HG03097 (cell line): ENCODE results near the gene AFG1L.
"Not testable (repeated sequence)": the region's sequence is repeated elsewhere in the genome, so short reads cannot be mapped to it uniquely, and the experiment has no call there.

Experiments used
- ATAC-seq: cut with Tn5 transposase; IDR thresholded peaks from one replicate; pipeline ENCODE4 v1.9.1; 2021; ENCODE audit not compliant: unreplicated experiment, low FRiP score

AFG1L gene

DNA sequence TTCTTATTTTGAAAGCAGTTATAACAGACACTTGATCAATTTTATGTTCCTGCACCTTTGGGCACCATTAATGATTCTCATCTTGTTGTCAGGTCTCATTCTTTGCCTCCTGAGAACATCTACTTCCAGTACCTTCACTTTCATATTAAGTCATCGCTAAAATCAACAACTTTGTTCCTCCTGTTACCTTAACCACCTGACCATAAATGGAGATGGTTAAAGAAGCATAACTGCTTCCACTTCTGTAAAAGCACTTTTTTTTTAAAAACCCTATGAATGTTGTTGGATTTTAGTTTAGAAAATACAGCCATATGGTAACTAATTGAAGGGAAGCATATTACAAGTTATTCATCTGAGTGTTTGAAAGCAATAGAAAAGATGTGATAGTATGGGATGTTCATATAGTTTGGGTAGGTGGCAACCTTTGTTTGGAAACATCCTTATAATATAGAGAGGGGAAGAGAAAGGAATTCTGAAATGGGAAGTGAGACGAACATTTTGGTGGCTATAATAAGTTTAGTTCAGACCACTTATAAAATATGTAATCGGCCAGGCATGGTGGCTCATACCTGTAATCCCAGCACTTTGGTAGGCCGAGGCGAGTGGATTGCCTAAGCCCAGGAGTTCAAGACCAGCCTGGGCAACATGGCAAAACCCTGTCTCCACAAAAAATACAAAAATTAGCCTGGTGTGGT is 53.9 kb downstream of the AFG1L start:
- peak; percentile 65 for ATAC-seq

DNA sequence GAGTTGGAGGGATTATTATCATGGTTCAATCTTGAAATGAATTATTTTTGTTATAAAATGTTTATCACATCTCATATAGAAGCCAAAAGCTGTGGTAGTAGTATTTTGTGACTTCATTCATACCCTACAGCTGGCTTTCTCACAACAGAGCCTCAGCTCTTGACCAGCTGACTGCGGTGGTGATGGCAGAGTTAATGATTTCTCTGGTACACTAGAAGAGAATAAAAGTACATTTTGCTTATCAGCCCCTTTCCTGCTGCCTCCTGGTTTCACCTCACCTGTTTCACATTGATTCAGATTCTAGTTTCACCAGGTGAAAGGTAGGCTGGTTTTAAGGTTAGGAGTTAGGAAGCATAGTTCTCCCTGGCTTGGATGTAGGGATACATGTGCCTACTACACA is 55.7 kb downstream of the AFG1L start:
- ATAC-seq: peak; percentile 74

DNA sequence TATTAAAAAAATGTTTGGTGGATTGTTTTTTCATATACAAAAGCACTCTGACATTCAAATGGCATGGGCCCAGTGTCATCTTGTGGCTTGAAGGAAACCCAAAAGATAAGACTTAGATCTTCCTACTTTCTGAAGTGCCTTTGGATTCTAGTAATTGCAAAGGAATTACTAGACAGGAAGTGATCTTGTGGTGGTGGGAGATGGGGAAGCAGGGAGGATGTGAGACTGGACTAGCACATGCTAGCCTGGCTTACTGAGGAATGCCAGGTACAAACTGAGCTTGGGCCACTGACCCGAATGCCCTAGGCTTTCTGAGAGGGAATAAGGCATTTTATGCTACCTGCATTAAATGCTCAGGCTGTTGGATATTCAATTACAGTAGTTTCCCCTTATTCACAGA is 59.0 kb downstream of the AFG1L start:
- no peak for ATAC-seq

DNA sequence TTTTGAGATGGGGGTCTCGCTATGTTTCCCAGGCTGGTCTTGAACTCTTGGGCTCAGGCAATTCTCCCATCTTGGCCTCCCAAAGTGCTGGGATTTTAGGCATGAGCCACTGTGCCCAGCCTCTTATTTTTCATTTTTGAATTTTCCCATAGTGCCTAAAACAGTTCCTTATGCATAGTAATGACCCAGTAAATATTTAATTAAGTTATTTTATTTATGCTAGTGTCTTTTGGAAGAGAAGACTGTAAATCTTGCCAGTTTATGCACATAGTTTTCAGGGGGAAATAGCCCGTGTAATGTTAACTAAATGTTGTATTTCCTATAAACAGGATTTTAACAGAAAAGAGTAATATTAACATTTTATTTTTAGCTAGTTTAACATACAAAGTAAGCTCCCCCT is 60.3 kb downstream of the AFG1L start:
- no peak for ATAC-seq

DNA sequence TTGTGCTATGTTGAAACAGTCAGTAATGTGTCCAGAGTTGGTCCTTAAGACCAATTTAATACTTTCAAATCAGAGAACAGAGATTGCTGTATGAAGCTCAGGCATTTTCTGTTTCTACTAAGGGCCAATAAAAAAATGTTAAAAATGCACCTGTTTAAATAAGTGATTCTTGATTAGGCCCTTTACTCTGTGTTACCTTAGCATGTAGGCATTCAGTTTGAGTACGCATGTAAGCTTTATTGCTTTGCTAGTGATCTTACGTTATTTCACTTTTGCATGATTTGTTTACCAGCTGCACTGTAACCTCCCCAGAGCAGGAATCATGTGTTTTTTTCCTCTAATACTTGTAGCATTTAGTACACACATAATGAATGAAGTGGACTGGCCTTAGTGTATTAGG is 61.0 kb downstream of the AFG1L start:
- ATAC-seq: no peak

DNA sequence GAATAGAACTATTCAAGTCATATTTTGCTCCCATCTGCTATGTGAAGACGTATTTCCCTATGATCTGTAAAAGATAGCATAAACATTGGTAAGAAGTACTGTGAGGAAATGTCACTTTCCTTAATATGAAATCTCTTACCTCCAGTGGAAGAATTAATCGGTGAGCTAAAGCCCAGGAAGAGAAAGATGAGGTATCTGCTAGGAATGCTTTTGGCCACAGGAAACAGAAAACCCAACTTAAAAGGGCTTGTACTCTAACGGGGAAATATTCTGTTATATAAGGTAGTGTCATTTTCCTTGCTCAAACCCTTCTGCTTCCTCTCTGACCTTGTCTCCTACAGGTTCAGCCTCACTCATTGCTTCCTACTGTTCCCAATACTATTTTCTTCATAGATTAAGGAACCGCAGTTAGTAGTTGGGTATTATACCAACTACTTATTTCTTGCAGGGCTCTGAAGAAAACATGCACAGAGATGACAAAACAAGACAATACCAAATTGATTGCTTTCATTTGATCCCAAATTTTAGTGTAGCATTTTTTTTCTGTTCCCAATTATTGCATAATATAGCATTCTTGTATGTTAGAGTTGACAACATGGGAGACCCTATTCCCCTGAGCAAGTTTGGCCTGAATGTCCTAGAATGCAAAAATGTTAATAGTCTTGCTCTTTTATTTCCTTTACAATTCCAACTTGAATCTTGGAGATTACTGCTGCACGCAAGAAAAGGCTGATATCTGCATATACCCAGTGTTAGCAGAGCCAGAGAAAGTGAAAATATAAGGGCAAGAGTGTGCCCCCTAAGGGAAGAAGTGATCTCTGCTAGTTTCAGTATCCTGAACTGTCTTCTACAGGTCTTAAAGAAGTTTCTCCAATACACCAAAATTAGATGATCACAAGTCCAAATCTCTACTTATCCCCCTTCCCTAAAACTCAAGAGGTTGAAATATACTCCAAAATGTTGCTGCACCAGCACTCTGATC is 65.3 kb downstream of the AFG1L start:
- no peak for ATAC-seq

DNA sequence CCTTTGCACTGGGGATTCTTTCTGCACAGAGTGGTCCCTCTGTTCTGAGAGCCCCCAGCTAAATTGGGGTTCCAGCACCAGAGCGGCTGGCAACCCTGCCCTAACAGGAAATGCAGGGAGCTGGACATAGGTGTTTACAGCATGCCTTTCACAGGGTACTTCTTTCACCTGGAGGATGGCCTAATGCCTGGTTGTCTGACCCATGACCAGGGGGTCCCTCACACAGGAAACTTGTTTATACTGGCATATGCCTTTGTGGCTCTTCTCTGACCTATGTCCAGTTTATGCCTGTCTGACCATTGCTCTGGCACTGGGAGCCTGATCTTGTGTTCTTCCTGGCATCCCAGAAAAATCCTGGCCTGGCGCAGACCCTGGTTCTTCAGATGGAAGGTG is 66.1 kb downstream of the AFG1L start:
- no peak for ATAC-seq

DNA sequence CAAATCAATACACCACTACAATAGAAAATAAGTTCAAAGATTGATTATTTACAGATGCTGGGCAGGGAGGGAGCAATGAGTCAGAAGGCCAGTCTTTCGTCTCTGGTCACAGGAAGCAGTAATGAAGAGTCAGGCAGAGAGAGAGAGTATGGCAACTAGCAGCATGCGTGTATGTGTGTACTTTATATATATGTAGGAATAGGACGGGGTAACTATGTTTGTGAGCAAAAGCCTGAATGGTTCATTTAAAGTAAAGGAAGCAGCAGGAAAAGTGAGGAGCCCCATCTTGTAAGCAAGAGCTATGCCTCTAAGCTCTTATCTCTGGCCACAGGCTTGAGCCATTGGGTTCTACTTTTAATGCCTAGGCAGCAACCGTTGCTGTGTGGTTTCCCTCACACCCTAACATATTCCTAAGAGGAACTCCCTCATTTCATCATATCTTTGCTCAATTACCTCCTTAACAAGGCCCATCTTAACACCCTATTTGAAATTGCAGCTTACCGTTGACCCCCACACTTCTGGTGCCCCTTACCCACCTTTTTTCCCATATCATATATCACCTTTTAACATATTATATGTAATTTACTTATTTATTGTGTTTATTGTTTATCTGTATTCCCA is 66.6 kb downstream of the AFG1L start:
- ATAC-seq: no peak

DNA sequence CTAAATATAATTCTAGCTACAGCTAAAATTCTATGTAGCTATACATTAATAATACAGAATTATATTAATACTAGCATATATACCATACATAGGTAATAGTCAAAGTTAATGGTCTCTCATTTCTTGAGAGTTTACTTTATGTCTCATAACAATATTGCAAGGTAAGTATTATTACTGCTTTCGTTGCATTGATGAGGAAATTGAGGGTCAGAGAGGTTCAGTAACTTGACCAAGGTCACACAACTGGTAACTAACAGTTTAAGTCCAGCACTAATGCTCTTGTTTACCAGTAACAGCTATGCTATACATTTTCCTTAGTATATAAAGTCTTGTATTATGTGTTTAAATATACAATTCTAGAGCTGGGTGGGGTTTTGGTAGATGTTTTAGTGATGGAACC is 67.6 kb downstream of the AFG1L start:
- no peak for ATAC-seq

DNA sequence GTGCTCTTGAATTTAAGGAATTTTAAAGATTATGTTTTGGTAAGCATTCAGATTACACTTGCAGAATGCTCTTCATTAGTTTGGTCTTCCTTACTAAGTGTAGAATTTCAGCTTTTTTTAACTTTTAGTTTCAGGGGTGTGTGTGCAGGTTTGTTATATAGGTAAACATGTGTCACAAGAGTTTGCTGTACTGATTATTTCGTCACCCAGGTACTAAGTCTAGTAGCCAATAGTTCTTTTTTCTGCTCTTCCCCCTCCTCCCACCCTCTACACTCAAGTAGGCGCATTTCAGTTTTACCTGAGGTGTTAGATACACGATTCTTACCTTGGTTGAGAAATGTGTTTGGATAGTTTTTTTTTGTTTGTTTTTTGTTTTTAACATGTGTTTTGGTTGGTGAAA is 68.3 kb downstream of the AFG1L start:
- ATAC-seq: no peak

DNA sequence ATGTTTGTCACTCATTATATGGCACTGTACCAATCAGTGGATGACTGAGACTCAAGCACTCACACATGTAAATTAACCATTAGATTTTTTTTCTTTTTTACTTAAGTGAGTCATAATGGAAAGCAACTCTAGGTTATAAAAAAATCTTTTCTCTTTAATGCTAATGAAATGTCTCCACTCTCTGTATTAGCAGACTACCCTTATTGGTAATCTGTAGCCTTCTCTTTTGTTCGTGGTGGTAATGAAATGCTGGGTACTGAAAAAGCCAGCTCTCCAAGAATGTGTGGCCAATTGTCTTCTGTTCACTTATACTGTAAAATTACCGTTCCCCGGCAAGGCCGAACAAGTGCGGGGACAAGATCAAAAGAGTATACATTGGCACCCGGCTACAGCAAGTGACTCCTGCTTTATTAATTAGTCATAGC is 69.0 kb downstream of the AFG1L start:
- ATAC-seq: no peak

DNA sequence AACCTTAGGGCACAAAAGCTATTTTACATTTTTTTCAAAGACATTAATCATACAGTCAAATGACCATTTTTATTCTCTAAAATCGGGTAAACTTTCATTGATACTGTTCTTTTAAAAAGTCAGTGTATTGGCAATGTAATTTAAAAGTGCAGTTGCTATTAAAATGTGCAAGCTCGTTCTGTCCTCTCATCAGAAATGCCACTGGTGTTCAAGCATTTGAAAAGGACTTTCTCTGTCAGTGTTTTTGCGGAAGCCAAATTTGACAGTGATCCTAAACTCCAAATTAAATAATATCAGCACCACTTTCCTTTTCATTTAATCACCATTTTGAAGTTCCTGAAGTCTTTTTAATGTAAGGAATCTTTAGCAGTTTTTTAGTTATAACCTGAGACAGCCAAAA is 69.6 kb downstream of the AFG1L start:
- no peak for ATAC-seq

DNA sequence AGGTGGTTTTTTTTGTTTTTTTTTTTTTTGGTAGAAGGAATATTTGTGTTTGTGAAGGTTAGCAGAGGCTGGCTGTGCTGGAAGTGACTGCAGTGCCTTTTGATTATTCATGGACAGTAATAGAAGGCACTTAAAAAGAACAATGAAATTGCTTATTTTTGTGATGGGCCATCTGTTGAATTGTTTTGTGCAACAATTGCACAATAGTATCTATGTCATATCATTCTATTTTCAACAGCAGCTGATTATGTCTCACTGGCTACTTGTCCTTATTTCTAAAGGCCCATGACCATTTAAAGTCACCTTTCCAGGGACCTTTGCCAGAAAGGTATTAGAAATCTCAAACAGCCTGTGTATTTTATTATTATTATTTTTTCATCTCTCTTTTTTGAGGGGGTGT is 70.6 kb downstream of the AFG1L start:
- ATAC-seq: no peak

DNA sequence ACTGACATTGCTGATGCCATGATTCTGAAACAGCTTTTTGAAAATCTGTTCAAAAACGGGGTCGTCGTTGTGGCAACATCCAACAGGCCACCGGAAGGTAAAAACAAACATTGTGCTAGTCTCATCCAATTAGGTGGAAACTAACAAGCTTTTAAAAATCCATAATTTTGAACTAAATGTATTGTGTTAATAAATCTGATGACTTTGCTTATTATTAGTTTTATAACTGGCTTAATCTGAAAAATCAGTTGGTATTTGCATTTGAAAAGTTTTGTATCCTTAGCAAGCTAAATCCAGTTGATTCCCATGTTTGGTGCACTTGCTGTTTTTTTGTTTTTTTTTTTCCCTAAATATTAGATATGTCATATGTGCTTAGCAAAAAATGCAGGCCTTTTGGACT is 71.4 kb downstream of the AFG1L start:
- no peak for ATAC-seq

DNA sequence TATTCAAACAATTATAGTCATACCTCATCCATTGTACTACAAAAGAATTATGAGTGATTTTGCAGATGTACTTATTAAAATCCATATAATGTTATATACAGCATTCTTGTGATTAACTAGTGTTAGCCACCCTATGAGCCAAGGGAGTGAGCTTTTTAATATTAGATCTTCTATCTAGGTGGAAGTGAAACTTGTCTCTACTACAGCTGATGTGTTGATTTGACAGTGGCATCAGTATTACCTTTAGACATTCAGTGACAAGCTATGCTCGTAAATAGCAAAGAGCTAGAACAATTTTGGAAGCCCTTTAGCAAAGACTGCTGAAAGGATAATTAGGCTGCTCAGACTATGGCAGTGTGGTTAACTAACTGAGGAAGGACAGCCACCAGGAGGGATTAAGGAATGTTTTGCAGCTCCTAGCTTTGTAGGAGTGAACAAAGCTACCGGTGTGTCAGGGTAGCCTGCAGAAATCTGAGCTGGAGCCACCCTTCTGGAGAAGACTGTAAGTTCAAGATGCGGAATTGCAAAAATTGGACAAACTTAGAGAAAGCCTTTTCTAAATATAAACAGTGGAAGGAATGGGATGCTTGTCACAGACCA is 73.7 kb downstream of the AFG1L start:
- no peak for ATAC-seq

DNA sequence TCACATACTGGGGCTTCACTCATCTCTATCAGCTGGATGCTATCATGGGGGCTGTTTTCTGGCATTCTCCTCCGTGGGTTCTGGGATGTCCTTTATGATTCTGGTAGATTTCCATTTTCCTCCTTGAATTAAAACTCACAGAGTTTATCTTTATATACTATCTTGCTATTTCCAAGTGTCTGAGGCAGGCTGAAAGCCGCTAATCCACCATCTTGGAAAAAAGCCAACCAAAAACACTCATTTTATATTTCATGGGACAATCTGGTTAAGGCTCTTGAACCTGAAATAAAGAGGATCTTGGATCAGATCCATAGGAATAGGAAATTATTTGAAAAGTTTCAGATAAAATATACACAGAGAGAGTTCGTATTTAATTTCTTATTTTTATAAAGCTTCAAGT is 86.0 kb downstream of the AFG1L start:
- ATAC-seq: no peak

DNA sequence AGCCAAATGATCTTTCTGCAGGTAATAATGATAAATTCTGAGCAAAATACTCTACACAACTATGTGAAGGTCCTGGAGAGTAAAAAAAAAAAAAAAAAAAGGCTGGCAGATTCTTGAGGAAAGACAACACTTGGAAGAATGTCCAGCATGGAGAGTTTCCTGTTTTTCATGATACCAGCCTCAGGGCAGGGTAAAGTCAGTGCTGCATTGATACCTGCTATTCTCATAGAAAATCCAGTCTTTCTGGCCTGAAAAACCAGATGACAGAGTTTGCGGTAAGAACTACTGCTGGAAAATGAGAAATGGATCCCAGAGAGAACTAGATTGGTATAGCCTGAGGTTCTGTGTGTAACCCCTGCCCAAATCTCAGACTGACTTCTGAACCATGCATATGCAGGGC is 89.1 kb downstream of the AFG1L start:
- ATAC-seq: no peak

DNA sequence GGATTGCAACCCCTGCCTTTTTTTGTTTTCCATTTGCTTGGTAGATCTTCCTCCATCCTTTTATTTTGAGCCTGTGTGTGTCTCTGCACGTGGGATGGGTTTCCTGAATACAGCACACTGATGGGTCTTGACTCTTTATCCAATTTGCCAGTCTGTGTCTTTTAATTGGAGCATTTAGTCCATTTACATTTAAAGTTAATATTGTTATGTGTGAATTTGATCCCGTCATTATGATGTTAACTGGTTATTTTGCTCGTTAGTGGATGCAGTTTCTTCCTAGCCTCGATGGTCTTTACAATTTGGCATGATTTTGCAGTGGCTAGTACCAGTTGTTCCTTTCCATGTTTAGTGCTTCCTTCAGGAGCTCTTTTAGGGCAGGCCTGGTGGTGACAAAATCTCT is 94.3 kb downstream of the AFG1L start:
- ATAC-seq: not testable (repeated sequence)

DNA sequence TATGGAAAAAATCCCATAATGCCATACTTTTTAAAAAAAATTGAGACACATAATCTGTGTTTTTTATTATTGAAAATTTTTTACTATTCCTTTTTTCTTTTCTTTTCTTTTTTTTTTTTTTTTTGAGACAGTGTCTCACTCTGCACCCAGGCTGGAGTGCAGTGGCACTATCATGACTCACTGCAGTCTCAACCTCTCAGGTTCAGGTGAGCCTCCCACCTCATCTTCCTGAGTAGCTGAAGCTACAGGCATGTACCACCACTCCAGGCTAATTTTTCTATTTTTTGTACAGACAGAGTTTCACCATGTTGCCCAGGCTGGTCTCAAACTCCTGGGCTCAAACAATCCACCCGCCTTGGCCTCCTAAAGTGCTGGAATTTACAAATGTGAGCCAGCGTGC is 100.4 kb downstream of the AFG1L start:
- no peak for ATAC-seq

DNA sequence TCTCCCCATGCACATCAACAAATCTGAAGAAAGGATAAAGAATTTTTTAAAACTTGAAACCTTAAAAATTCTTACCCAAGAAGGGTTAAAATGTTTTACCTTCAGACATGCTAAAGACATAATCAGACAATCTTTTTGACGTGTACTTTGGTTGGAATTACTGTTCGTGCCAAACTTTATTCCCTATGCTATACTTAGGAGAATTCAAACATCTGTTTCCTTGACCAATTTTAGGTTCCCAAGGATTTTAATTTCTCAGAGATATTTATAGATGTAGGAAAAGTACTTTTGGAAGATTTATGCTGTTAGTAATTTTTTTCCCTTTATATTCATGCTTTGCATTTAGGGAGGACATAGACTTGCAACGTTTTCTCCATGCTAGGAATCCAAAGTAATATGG is 108.4 kb downstream of the AFG1L start:
- no peak for ATAC-seq

DNA sequence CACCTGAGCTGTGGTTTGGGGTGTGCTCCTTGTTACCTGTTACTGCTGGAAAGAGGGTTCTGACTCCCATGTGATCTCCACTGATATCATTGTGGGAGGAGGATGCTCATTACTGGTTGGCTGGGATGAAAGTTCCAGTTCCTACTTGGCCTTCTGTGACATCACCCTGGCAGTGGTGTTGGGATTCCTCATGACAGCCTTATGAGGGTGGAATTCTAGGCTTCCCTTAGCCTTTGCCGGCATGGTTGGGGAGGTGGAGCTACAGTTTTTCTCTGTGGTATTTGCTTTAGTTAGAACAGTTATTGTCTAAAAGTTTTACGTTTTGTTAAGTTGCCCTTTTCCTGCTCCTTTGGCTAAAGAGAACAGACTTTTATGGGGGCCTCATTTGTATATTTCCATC is 112.1 kb downstream of the AFG1L start:
- no peak for ATAC-seq
